Transverse colon (tissue), 4 donors: ENCODE measurements around the gene SDCCAG8. TPM values are rescaled to one million over a fixed set of nuclear protein-coding genes. Genes with fewer than 3 reads are reported as not detected.

ENCODE experiments used
- DNase-seq: peaks from one replicate; pipeline ENCODE4 v3.0.0-alpha.2; 2019
- H3K27ac ChIP-seq, 4 donors: fragments of 200-600 bp; sonication (generic); 2 replicates each; pipeline ENCODE4 v1.5.1; 2016 to 2018; ENCODE audit warnings: inconsistent platforms in 4 of 4
- H3K27me3 ChIP-seq: fragments of 200-600 bp; sonication (generic); 2 replicates; pipeline ENCODE4 v1.5.1; 2017; ENCODE audit warnings: inconsistent platforms
- H3K36me3 ChIP-seq, 4 donors: fragments of 200-600 bp; sonication (generic); 2 replicates each; pipeline ENCODE4 v1.5.1; 2017 to 2019; ENCODE audit warnings: inconsistent platforms in 4 of 4
- H3K4me1 ChIP-seq, 4 donors: fragments of 200-600 bp; sonication (generic); 2 replicates each; pipeline ENCODE4 v1.5.1; 2017 to 2020; ENCODE audit warnings: inconsistent platforms in 4 of 4
- H3K4me3 ChIP-seq, 4 donors: fragments of 200-600 bp; sonication (generic); 1 replicate in 1 of 4; 2 replicates in 3 of 4; pipeline versions ENCODE4 v1.5.1 to v1.6.1; 2017 to 2019; ENCODE audit warnings: inconsistent platforms in 4 of 4
- H3K9me3 ChIP-seq, 2 donors: fragments of 200-600 bp; sonication (generic); 2 replicates each; pipeline ENCODE4 v1.5.1; 2017 to 2019; ENCODE audit warnings: inconsistent platforms in 2 of 2
- CTCF ChIP-seq, 5 experiments: fragments of 200-600 bp in 3 of 5; fragments of 450-650 bp in 2 of 5; sonication (generic) in 3 of 5; IDR thresholded peaks; 1 replicate in 2 of 5; 2 replicates in 3 of 5; pipeline ENCODE4 v1.5.1; 2016 to 2017; ENCODE audit warnings: antibody characterized with exemption in 5 of 5, inconsistent platforms in 3 of 5, mild to moderate bottlenecking in 2 of 5, moderate library complexity in 1 of 5
- EP300 ChIP-seq: sonication (generic); formaldehyde crosslinking; IDR thresholded peaks from one replicate; pipeline ENCODE4 v1.6.1; 2017; ENCODE audit warnings: antibody characterized with exemption, low read depth
- POLR2A ChIP-seq: fragments of 450-650 bp; IDR thresholded peaks from one replicate; pipeline ENCODE4 v1.6.1; 2016; ENCODE audit warnings: antibody characterized with exemption, mild to moderate bottlenecking, moderate library complexity
- POLR2AphosphoS5 ChIP-seq, 3 donors: sonication (generic); formaldehyde crosslinking; IDR thresholded peaks; one replicate each; pipeline ENCODE4 v1.6.1; 2016; ENCODE audit warnings: antibody characterized with exemption in 3 of 3
- WGBS, 2 donors: methylation state at CpG; one replicate each; pipeline ENCODE4 v1.1.5; 2018; ENCODE audit warnings: low coverage in 1 of 2; 5-methylcytosine and 5-hydroxymethylcytosine counted together
- in situ Hi-C, 4 donors: fragments of 200-750 bp; cut with MboI; loops; one replicate each; pipeline versions ENCODE4 v1.15.0 to v1.15.1; 2017; ENCODE audit warnings: low sequenced_read_pairs in 3 of 4, low pct_ligation_motif_present in 1 of 4, low pct_unique_long_range_greater_than_20kb in 1 of 4
- intact Hi-C: fragments of 100-400 bp; cut with DNase I; formaldehyde crosslinking; loops from one replicate; pipeline ENCODE4 v1.15.1; 2023; ENCODE audit warnings: low total_unique reads
- total RNA-seq, 4 donors: library from RNA; depleted of rRNA; stranded (reverse); fragments of >200 nt; gene quantifications; one replicate each; pipeline ENCODE4 v1.1.0, GENCODE V29; 2016

The SDCCAG8 gene
- total RNA-seq, 4 donors from 2014 or later, result 28.8 to 101 (median 42.5) TPM

DNA sequence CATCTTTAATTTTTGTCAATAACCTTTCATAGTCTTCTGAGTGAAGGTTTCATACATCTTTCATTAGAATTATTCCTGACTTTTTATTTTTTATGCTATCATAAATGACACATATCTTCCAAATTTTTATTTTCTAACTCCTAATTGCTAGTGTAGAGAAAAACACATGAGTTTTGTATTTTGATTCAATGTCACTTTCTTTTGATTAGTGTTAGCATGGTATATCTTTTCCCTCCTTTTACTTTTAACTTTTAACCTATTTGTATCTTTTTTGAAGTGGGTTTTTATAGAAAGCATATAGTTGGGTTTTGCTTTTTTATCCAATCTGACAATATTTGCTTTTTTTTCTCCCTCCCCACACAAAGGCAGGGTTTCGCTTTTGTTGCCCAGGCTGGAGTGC lies 43.2 kb downstream of the SDCCAG8 start:
- TF ChIP-seq POLR2AphosphoS5 (IDR thresholded peaks at IDR 0.05) (no peak), EP300 (no peak), POLR2A (no peak), CTCF (IDR thresholded peaks at IDR 0.05) (no peak)
- Histone ChIP-seq H3K9me3 (peaks cover 6 to 7% of the 10 kb centered on the region in 2 donors), H3K4me1 (no peaks in the 10 kb centered on the region), H3K4me3 (no peak overlapping the region), H3K36me3 (peaks cover 0 to 25% (median 4%) of the 10 kb centered on the region in 4 donors), H3K27ac (no peak overlapping the region), H3K27me3 (no peaks in the 10 kb centered on the region)
- intact Hi-C loops, result no loop called here
- no peak for DNase-seq
- WGBS, 2 donors, result 100% methylated on average over 1 of the region's 1 CpG
- in situ Hi-C loops, result no loop called here

DNA sequence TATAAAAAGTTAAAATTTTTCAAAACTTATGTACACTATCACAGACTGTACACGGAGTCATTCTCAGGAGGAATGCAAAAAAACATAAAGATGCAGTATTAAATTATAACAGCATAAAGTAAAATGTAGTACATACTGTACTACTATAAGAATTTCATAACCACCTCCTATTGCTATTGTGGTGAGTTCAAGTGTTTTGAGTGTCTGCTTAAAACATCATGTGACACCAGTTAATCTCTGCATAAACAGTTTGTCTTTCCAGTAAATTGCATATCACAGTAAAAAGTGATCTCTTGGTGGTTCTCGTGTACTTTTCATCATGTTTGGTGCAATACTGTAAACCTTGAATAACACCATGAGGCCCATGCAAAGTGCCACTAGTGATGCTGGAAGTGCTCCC lies 45.2 kb downstream of the SDCCAG8 start:
- DNase-seq, result no peak
- in situ Hi-C loops (loop anchor here in 3 of 4 donors (25.0 kb wide), 1 partner anchor 839 kb away; no protein-coding TSS in a partner anchor), intact Hi-C loops (no loop called here)
- no peak for TF ChIP-seq POLR2AphosphoS5 (IDR thresholded peaks at IDR 0.05)
- no peak for TF ChIP-seq CTCF (IDR thresholded peaks at IDR 0.05)
- TF ChIP-seq POLR2A, result no peak
- TF ChIP-seq EP300, result no peak
- Histone ChIP-seq H3K4me1 (no peaks in the 10 kb centered on the region), H3K4me3 (no peak overlapping the region), H3K27me3 (no peaks in the 10 kb centered on the region), H3K9me3 (peaks cover 6 to 7% of the 10 kb centered on the region in 2 donors), H3K27ac (no peak overlapping the region), H3K36me3 (peaks cover 0 to 25% (median 4%) of the 10 kb centered on the region in 4 donors)
- WGBS, 2 donors, result 89 to 91% methylated on average over 2 of the region's 2 CpGs

GRCh38 chr1:243311809-243312208 lies 56.0 kb downstream of the SDCCAG8 start:
- 94 to 100% methylated on average over 1 of the region's 1 CpG for WGBS, 2 donors
- peaks cover 0 to 24% (median 7%) of the 10 kb centered on the region in 4 donors for H3K36me3 ChIP-seq
- H3K9me3 ChIP-seq, result no peaks in the 10 kb centered on the region
- in situ Hi-C loops (loop anchor here in 3 of 4 donors (25.0 kb wide), 1 partner anchor 850 kb away; no protein-coding TSS in a partner anchor), intact Hi-C loops (no loop called here)
- no peak overlapping the region for H3K27ac ChIP-seq
- no peak overlapping the region for H3K4me3 ChIP-seq
- DNase-seq, result no peak
- no peaks in the 10 kb centered on the region for H3K4me1 ChIP-seq
- no peaks in the 10 kb centered on the region for H3K27me3 ChIP-seq
- TF ChIP-seq CTCF (IDR thresholded peaks at IDR 0.05) (no peak), POLR2A (no peak), EP300 (no peak), POLR2AphosphoS5 (IDR thresholded peaks at IDR 0.05) (no peak)

DNA sequence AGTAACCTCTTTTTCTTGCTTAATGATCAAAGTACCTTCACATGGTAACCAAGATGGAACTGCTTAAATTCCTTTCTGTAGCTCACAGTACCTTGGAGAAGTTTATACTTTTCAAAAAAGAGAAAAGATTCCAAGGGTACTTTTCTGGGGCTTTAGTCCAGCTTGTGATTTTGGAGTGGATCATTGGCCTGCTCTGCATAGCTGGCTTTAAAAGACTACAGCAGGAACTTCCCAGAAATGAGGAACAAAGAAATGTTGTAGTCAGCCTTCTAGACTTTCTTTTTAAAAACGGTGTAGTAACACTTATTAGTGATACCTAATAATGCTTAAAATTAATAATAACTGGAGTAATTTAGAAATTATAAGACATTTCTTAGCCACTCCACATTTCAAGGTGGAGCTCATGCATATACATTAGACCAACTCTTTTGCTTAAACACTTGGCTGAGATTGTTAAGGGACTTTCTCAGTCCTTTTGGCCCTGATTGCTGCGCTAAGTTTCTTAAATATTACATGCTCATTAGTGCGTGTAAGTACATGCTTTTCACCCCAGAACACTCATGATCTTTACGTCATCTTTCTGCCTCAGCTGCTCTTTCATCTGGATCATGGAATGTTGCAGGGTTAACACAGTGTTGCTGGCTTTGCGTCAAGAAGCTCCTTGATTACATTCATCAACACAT lies 57.3 kb downstream of the SDCCAG8 start:
- peaks cover 0 to 24% (median 7%) of the 10 kb centered on the region in 4 donors for H3K36me3 ChIP-seq
- no peaks in the 10 kb centered on the region for H3K27me3 ChIP-seq
- no peak overlapping the region for H3K4me3 ChIP-seq
- no peaks in the 10 kb centered on the region for H3K4me1 ChIP-seq
- 78 to 91% methylated on average over 4 to 5 of the region's 5 CpGs for WGBS, 2 donors
- DNase-seq, result no peak
- in situ Hi-C loops (loop anchor here in 3 of 4 donors (25.0 kb wide), 1 partner anchor 851 kb away; no protein-coding TSS in a partner anchor), intact Hi-C loops (no loop called here)
- H3K9me3 ChIP-seq, result no peaks in the 10 kb centered on the region
- H3K27ac ChIP-seq, result peak overlapping the region in 1 of 4 donors; percentile 13
- TF ChIP-seq POLR2A (no peak), POLR2AphosphoS5 (IDR thresholded peaks at IDR 0.05) (no peak), EP300 (no peak), CTCF (IDR thresholded peaks at IDR 0.05) (no peak)
